HepG2 (cell line): ENCODE data around the gene PRKCG. TPM values are rescaled to one million over a fixed set of nuclear protein-coding genes. Genes with fewer than 3 reads are reported as not detected.

ENCODE experiments used
- CREB1 ChIP-seq, 2 experiments: fragments of 450-650 bp in 1 of 2; IDR thresholded peaks; 2 replicates each; pipeline ENCODE4 v1.6.1; 2016 to 2017; ENCODE audit warnings: control low read depth in 1 of 2, mild to moderate bottlenecking in 1 of 2, missing compliant biosample characterization in 1 of 2, missing genetic modification characterization in 1 of 2
- CREB3 ChIP-seq: sonication (generic); formaldehyde crosslinking; IDR thresholded peaks from 2 replicates; pipeline ENCODE4 v1.5.0; 2020; ENCODE audit warnings: missing genetic modification reagents
- ETV6 ChIP-seq: sonication (generic); formaldehyde crosslinking; conservative IDR thresholded peaks from 2 replicates; pipeline ENCODE4 v1.4.0; 2020; ENCODE audit warnings: missing genetic modification reagents
- FOXJ3 ChIP-seq: sonication (generic); formaldehyde crosslinking; IDR thresholded peaks from 2 replicates; pipeline ENCODE4 v1.4.0; 2020; ENCODE audit warnings: missing genetic modification reagents, mild to moderate bottlenecking, borderline replicate concordance
- HMG20B ChIP-seq: conservative IDR thresholded peaks from 2 replicates; pipeline ENCODE4 v1.6.1; 2016; ENCODE audit warnings: missing genetic modification reagents, missing compliant biosample characterization
- HNRNPK ChIP-seq: fragments of 200-400 bp; formaldehyde crosslinking; IDR thresholded peaks from 2 replicates; pipeline ENCODE4 v1.6.1; 2018; ENCODE audit warnings: low read length, low read depth, moderate library complexity, mild to moderate bottlenecking; ENCODE audit not compliant: poor library complexity, severe bottlenecking
- PLRG1 ChIP-seq: fragments of 450-650 bp; conservative IDR thresholded peaks from 2 replicates; pipeline ENCODE4 v1.6.1; 2016
- PRDM4 ChIP-seq: sonication (generic); formaldehyde crosslinking; IDR thresholded peaks from 2 replicates; pipeline ENCODE4 v1.9.0; 2021; ENCODE audit warnings: missing genetic modification reagents, borderline replicate concordance
- ZBTB38 ChIP-seq: sonication (generic); formaldehyde crosslinking; IDR thresholded peaks from 2 replicates; pipeline ENCODE4 v1.5.1; 2020; ENCODE audit warnings: mild to moderate bottlenecking, missing genetic modification reagents
- ZC3H4 ChIP-seq: sonication (generic); formaldehyde crosslinking; IDR thresholded peaks from 2 replicates; pipeline ENCODE4 v1.4.0; 2020; ENCODE audit warnings: missing genetic modification reagents, borderline replicate concordance
- ZNF230 ChIP-seq: sonication (generic); formaldehyde crosslinking; IDR thresholded peaks from 2 replicates; pipeline ENCODE4 v1.4.0; 2020; ENCODE audit warnings: mild to moderate bottlenecking, missing genetic modification reagents
- ZNF274 ChIP-seq: sonication (generic); formaldehyde crosslinking; IDR thresholded peaks from 2 replicates; pipeline ENCODE4 v1.5.1; 2020; ENCODE audit warnings: mild to moderate bottlenecking, missing genetic modification reagents
- ZNF772 ChIP-seq: sonication (generic); formaldehyde crosslinking; IDR thresholded peaks from 2 replicates; pipeline ENCODE4 v1.5.0; 2020; ENCODE audit warnings: mild to moderate bottlenecking, missing genetic modification reagents
- ZSCAN25 ChIP-seq: sonication (generic); formaldehyde crosslinking; IDR thresholded peaks from 2 replicates; pipeline ENCODE4 v1.8.0; 2022; ENCODE audit warnings: mild to moderate bottlenecking, missing genetic modification reagents
- ZZZ3 ChIP-seq: sonication (generic); formaldehyde crosslinking; IDR thresholded peaks from 2 replicates; pipeline ENCODE4 v1.4.0; 2020; ENCODE audit warnings: missing genetic modification reagents, mild to moderate bottlenecking, borderline replicate concordance
- polyA plus RNA-seq, 8 experiments: library from polyadenylated mRNA; depleted of rRNA in 3 of 8; stranded (reverse) in 7 of 8; unstranded in 1 of 8; fragments of >200 nt; fragmentation: Illumina TruSeq in 4 of 8; extraction: Trizol in 4 of 8; gene quantifications; 2 replicates each; pipeline versions ENCODE4 v1.2.1 to v1.2.3, GENCODE V29; 2011 to 2016; ENCODE audit warnings: low read depth in 4 of 8, missing spikeins in 1 of 8, mixed read lengths in 1 of 8; ENCODE audit not compliant: insufficient read depth in 1 of 8
- total RNA-seq, 5 experiments: library from RNA; depleted of rRNA; stranded (reverse); fragments of >200 nt; fragmentation: Illumina TruSeq; extraction: Trizol; gene quantifications; 2 replicates each; pipeline ENCODE4 v1.2.3, GENCODE V29; 2016; ENCODE audit warnings: low read depth in 1 of 5
- TF ChIP-seq, protein P1 (sequence below): sonication (generic); formaldehyde crosslinking; IDR thresholded peaks from 2 replicates; pipeline ENCODE4 v1.5.0; 2020; ENCODE audit warnings: mild to moderate bottlenecking, missing genetic modification reagents, borderline replicate concordance
- TF ChIP-seq, protein P2 (sequence below): sonication (generic); formaldehyde crosslinking; IDR thresholded peaks from 2 replicates; pipeline ENCODE4 v1.4.0; 2020; ENCODE audit warnings: mild to moderate bottlenecking, missing genetic modification reagents

The PRKCG gene
- total and polyA plus RNA-seq, 2 of the 13 experiments (the other 11 are each of a cell fraction or from before 2014, with no cell fraction given), result 0.02 to 0.03 TPM

GRCh38 chr19:53879140-53880081 is 2.6 kb upstream of the PRKCG start (continued):
- TF ChIP-seq, protein P1, sequence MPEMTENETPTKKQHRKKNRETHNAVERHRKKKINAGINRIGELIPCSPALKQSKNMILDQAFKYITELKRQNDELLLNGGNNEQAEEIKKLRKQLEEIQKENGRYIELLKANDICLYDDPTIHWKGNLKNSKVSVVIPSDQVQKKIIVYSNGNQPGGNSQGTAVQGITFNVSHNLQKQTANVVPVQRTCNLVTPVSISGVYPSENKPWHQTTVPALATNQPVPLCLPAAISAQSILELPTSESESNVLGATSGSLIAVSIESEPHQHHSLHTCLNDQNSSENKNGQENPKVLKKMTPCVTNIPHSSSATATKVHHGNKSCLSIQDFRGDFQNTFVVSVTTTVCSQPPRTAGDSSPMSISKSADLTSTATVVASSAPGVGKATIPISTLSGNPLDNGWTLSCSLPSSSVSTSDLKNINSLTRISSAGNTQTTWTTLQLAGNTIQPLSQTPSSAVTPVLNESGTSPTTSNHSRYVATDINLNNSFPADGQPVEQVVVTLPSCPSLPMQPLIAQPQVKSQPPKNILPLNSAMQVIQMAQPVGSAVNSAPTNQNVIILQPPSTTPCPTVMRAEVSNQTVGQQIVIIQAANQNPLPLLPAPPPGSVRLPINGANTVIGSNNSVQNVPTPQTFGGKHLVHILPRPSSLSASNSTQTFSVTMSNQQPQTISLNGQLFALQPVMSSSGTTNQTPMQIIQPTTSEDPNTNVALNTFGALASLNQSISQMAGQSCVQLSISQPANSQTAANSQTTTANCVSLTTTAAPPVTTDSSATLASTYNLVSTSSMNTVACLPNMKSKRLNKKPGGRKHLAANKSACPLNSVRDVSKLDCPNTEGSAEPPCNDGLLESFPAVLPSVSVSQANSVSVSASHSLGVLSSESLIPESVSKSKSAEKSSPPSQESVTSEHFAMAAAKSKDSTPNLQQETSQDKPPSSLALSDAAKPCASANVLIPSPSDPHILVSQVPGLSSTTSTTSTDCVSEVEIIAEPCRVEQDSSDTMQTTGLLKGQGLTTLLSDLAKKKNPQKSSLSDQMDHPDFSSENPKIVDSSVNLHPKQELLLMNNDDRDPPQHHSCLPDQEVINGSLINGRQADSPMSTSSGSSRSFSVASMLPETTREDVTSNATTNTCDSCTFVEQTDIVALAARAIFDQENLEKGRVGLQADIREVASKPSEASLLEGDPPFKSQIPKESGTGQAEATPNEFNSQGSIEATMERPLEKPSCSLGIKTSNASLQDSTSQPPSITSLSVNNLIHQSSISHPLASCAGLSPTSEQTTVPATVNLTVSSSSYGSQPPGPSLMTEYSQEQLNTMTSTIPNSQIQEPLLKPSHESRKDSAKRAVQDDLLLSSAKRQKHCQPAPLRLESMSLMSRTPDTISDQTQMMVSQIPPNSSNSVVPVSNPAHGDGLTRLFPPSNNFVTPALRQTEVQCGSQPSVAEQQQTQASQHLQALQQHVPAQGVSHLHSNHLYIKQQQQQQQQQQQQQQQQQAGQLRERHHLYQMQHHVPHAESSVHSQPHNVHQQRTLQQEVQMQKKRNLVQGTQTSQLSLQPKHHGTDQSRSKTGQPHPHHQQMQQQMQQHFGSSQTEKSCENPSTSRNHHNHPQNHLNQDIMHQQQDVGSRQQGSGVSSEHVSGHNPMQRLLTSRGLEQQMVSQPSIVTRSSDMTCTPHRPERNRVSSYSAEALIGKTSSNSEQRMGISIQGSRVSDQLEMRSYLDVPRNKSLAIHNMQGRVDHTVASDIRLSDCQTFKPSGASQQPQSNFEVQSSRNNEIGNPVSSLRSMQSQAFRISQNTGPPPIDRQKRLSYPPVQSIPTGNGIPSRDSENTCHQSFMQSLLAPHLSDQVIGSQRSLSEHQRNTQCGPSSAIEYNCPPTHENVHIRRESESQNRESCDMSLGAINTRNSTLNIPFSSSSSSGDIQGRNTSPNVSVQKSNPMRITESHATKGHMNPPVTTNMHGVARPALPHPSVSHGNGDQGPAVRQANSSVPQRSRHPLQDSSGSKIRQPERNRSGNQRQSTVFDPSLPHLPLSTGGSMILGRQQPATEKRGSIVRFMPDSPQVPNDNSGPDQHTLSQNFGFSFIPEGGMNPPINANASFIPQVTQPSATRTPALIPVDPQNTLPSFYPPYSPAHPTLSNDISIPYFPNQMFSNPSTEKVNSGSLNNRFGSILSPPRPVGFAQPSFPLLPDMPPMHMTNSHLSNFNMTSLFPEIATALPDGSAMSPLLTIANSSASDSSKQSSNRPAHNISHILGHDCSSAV (CRISPR knock-in tag), result no peak
- TF ChIP-seq CREB1 (IDR thresholded peaks at IDR 0.05), result no peak
- peak; percentile 42; the same call in 1 of the 2 replicates for TF ChIP-seq CREB1 (CRISPR knock-in tag; IDR thresholded peaks at IDR 0.05)
- no peak for TF ChIP-seq ZZZ3
- TF ChIP-seq ETV6 (CRISPR knock-in tag), result no peak
- TF ChIP-seq ZBTB38 (CRISPR knock-in tag), result no peak
- TF ChIP-seq HNRNPK, result no peak
- TF ChIP-seq ZC3H4 (CRISPR knock-in tag), result no peak
- no peak for TF ChIP-seq FOXJ3 (CRISPR knock-in tag)
- TF ChIP-seq ZNF274 (CRISPR knock-in tag), result no peak
- no peak for TF ChIP-seq ZNF772 (CRISPR knock-in tag)
- no peak for TF ChIP-seq PLRG1
- TF ChIP-seq, protein P2, sequence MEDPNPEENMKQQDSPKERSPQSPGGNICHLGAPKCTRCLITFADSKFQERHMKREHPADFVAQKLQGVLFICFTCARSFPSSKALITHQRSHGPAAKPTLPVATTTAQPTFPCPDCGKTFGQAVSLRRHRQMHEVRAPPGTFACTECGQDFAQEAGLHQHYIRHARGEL, result no peak
- no peak for TF ChIP-seq HMG20B (CRISPR knock-in tag)
- no peak for TF ChIP-seq PRDM4 (CRISPR knock-in tag)
- TF ChIP-seq ZNF230 (CRISPR knock-in tag), result no peak
- no peak for TF ChIP-seq CREB3 (CRISPR knock-in tag)
- TF ChIP-seq ZSCAN25 (CRISPR knock-in tag), result peak; percentile 69; the same call in 1 of the 2 replicates
